Tongue (tissue), 2 donors: ENCODE data around the gene UBE2Q1. TPM values are rescaled to one million over a fixed set of nuclear protein-coding genes. Genes with fewer than 3 reads are reported as not detected.
A peak's percentile ranks its signal among the peaks of the same experiment; 100 is the strongest.

Experiments
- DNase-seq: peaks from one replicate; pipeline ENCODE4 v3.0.0-alpha.2; 2015
- total RNA-seq: library from RNA; depleted of rRNA; stranded (reverse); fragments of >200 nt; gene quantifications from one replicate; pipeline ENCODE4 v1.2.3, GENCODE V29; 2014

The UBE2Q1 gene
- total RNA-seq, 1 donor from 2014 or later, result 28.5 TPM

DNA sequence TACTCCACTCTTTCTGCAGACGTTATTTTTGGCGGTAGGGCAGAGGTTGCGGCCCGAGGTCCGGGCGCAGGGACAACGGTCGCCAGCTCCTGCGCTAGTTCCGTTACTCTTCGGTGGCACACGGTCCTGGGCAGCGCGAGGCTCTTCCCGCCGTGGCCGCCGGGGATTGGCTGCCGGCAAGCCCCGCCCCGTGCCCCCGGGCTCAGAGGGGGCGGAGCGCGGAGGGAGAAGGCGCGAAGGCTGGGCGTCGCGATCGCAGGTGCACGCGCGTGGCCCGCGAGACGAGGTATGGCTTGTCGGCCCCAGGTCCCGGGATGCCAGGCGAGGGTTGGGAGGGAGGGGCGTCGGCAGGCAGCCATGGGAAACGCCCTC, 55.7 kb downstream of the UBE2Q1 start:
- DNase-seq, result no peak

DNA sequence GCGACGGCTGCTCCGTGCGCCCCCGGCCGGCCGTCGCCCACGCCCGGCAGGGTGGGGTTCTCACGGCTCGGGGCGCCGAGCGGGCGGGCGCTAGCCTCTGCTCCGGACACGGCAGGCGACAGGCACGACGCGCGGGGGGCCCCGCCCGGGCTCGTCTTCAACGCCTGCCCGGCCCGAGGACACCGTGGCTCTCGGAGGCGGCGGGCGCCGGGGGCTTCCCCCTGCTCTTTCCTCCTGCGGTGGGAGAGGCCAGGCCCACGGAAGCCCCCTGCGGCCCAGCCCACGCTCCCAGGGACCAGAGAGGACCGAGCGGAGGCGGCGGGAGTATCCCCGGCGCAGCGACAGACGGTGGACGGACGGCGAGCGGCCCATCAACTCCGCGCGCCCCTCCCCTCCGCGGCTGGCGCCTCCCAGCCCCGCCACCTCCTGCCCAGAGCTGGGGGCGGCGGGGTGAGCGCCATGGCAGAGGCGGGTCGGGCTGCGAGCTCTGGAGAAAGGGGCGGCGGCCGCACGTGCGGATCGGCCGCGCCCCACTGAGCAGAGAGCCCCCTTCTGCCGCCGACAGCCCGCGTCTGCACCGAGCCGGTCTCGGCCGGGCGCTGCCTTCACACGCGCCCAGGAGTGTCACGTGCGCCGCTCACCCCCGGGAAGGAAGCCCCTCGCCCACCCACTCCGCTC, 56.3 kb downstream of the UBE2Q1 start, which contains the start of the genes SHE and TDRD10:
Gene SHE (minus strand): TSS at position 347 of the 678 bp plus-strand sequence. CDS start 386 bp downstream, outside the sequence.
Gene TDRD10 (plus strand): TSS at position 154 of the 678 bp plus-strand sequence. CDS start 4,685 bp downstream, outside the sequence.
- peak; percentile 13 for DNase-seq

DNA sequence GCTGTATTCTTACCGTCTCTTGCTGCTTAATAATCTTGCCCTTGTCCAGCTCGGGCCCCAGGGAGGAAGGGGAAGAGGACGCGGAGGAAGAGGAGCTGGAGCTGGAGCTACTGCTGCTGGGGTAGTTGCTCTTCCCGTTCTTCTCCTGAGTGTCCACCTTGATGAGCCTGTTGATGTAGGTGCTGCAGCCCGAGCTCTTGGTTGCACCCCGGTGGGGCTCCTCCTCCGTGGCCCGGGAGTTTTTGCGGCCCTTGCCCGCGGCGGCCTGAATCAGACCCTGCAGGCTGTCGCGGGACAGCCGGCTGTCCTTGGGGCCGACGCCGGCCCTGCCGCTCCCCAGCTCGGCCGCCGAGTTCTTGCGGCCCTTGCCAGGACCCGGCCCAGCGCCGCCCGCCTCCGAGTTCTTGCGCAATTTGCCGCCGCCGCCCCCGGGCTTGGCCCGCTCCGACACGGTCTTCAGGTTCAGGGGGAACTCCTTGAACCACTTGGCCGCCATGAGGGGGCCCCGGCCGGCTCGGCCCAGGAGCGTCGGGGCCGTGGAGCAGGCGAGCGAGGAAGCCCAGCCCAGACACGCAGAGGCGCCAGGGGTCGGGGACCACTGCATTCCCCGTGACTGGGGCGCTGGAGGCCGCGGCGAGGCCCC, 56.9 kb downstream of the UBE2Q1 start:
- DNase-seq, result no peak

DNA sequence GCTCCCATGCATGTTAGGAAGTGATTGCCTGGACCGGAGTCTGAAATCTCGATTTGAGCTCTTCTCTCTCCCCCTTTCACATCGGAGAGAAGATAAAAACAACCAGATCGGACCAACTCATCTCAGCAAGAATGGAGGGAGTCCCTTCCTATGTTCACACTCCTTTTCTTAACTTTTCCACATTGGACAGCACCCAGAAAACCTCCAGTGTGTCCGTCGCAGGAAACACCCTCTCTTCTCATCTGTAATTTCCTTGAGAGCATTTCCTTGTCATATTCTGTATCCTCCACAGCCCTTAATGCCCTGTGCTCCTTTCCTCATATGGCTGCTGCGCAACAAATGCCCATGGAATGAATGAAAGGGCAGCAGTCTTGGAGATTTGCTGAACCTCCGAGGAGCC, 57.9 kb downstream of the UBE2Q1 start:
- DNase-seq, result no peak

DNA sequence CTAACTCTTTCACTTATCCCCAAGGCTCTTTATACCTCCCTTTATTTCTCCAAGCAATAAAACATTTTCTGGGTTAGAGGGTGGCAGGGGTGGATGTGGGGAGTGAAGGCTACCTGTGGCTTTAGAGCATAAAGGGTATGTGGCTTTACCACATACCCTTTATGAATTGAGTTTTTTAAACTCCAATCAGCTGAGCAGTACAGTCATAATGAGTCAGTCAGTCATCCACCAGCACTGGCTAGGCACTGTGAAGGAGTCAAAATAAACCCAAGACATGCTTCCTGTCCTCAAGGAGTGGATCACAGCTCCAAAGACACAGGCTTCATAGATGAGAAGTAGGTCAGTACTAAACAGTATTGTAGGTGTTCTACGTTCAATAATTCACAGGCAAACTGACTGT, 59.0 kb downstream of the UBE2Q1 start:
- DNase-seq, result no peak

Other genes starting within 250 kb of the UBE2Q1 start
- not detected for gene AQP10, start 237.6 kb downstream of the UBE2Q1 start, total RNA-seq
- 46.8 TPM for gene ATP8B2, start 233.1 kb downstream of the UBE2Q1 start, total RNA-seq
- gene IL6R, start 153.3 kb downstream of the UBE2Q1 start, total RNA-seq, result 35.0 TPM
- 3.7 TPM for gene TDRD10, start 56.4 kb downstream of the UBE2Q1 start, total RNA-seq
- 10.7 TPM for gene SHE, start 56.2 kb downstream of the UBE2Q1 start, total RNA-seq
- 0.72 TPM for gene CHRNB2, start 9.1 kb upstream of the UBE2Q1 start, total RNA-seq
- gene ADAR, start 49.5 kb upstream of the UBE2Q1 start, total RNA-seq, result 63.0 TPM